Islet of Langerhans (tissue), 1 donor: ENCODE measurements around the gene CTRB2.

ENCODE experiments used
- FAIRE-seq: peaks from one replicate; lab custom pipeline; 2011; peaks lifted over from hg19 to GRCh38; lab: Jason Lieb, UNC

Gene CTRB2

GRCh38 chr16:75206749-75207451 is at the start of gene CTRB2:
Gene CTRB2, minus strand, starts transcription at chr16:75207161. Its CDS starts 20 bp downstream, at chr16:75207141.
- no peak for FAIRE-seq

- no peak for FAIRE-seq
These were observed 49.2 kb upstream of the CTRB2 start for GRCh38 chr16:75256059-75256571.

GRCh38 chr16:75254359-75254837 is 47.4 kb upstream of the CTRB2 start:
- no peak for FAIRE-seq

GRCh38 chr16:75252946-75253911 is 46.3 kb upstream of the CTRB2 start:
- no peak for FAIRE-seq

- FAIRE-seq: no peak
These were observed 45.3 kb upstream of the CTRB2 start for GRCh38 chr16:75252049-75252864.

GRCh38 chr16:75251280-75252048 is 44.5 kb upstream of the CTRB2 start, which contains the start of gene BCAR1:
Gene BCAR1, minus strand, starts transcription at chr16:75251624. Its CDS starts 142 bp downstream, at chr16:75251482.
- FAIRE-seq: no peak

GRCh38 chr16:75250809-75251279 is 43.9 kb upstream of the CTRB2 start:
- FAIRE-seq: no peak

- FAIRE-seq: no peak
These were observed 43.3 kb upstream of the CTRB2 start for GRCh38 chr16:75250089-75250808.

- no peak for FAIRE-seq
These were observed 42.5 kb upstream of the CTRB2 start for GRCh38 chr16:75249441-75249840.

GRCh38 chr16:75248536-75249380 is 41.8 kb upstream of the CTRB2 start:
- FAIRE-seq: no peak

- FAIRE-seq: no peak
These were observed 41.2 kb upstream of the CTRB2 start for GRCh38 chr16:75248142-75248535.

GRCh38 chr16:75247249-75247648 is 40.3 kb upstream of the CTRB2 start:
- no peak for FAIRE-seq

- no peak for FAIRE-seq
These were observed 39.7 kb upstream of the CTRB2 start for GRCh38 chr16:75246504-75247205.

GRCh38 chr16:75244844-75245758 is 38.1 kb upstream of the CTRB2 start:
- no peak for FAIRE-seq

- no peak for FAIRE-seq
These were observed 37.4 kb upstream of the CTRB2 start for GRCh38 chr16:75244225-75244809.

GRCh38 chr16:75243667-75244224 is 36.8 kb upstream of the CTRB2 start:
- no peak for FAIRE-seq
